Measurements from ENCODE around the gene PSTPIP1.
A peak's percentile ranks its signal among the peaks of the same experiment; 100 is the strongest.

PSTPIP1 gene

DNA sequence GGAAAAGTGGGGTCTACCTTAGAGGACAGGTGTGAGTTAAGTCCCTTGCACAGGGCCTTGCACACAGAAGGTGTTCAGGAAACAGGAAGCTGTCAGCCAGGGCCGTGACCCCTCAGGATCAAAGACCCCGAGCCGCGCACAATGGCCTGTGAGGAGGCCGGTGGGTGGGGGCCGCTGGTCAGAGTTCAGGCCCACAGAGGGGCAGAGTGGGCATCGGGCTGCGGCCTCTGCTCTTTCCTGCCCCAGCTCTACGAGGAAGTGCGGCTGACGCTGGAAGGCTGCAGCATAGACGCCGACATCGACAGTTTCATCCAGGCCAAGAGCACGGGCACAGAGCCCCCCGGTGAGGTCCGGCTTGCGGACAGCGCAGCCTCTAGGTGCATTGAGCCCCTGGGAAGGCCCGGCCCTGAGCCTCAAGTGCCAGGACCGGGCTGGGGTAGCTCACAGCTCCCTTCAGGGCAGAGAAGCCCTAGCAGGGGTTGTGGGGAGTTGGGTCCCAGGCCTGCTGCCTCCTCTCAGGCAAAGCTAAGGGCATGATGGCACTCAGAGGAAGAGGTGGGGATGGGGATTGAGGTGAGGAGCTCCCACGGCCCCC is 37.2 kb downstream of the PSTPIP1 start:
- DNase-seq, result peak; percentile 52

DNA sequence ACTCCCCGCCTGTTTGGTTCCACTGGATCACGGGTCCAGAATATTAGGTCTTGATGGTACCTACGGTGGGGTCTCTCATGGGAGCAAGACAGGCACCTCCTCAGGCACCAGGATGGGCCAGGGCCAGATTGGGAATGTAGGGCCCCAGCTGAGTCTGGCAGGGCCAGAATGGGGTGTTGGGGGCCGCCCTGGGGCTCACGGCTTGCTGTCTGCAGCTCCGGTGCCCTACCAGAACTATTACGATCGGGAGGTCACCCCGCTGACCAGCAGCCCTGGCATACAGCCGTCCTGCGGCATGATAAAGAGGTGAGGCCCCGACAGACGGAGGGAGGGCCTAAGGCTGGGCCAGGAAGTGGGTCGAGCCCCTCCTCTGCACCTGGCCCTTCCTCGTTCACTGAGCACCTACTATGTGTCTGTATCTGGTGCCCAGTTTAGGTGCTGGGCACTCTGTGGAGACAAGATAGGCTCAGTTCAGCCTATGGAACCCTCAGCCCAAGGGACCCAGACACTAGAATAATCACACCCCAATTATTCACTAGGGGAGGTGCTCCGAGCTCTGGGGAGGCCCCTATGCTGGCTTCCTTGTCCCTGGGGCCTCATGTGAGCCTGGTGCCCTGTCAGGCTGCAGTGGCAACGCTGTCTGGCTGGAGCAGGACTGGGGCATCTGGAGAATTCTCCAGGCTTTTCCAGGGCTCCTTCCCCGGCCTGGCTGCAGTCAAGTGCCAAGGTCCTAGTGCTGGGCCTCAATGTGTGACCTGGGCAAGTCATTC is 37.9 kb downstream of the PSTPIP1 start:
- DNase-seq, result peak; percentile 53

- DNase-seq, result no peak
These were observed 38.4 kb downstream of the PSTPIP1 start for GRCh38 chr15:77033417-77033728.

DNA sequence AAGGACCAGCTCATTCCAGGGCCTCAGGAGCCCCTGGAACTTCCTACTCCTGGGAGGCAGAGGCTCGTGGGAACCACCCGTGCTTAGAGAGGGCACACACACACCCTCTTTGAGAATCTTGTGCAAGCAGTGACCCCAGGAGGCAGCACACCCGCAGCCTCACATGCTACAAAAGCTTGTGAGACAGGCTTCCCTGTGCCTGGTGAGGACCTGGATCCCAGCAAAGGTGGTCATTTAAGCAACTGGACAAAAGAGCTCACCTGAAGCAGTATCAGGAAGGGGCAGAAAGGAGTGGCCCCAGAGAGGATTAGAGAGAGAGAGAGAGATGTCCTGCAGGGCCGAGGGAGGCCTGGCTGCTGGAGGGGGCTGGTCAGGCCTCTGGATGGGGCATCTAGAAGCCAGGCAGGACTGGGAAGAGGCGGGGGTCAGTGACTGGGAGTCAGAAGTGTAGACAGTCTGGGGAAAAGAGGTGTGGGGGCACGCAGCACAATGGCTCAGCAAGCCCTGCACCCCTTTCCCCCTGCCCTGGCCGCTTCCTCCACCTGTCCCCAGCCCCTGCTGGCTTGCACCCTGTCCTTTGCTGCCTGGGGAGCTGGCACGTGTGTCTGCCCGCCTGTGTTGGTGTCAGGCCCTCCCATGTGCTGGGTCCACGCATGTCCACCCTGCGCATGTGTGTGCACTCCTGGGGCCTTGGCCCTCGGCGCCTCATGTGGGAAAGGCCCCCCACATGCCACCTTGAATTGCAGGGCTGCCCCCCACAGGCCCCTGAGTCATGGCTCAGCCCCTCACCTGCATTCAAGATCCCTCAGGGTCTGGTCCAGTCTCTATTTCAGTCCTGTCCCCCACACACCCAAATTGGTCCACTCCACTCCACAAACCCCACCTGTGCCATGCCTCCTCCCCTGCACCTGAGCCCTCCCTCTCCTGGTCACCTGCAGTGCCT is 39.1 kb downstream of the PSTPIP1 start:
- peak; percentile 50 for DNase-seq

GRCh38 chr15:77034695-77035489 is 40.0 kb downstream of the PSTPIP1 start:
- DNase-seq, result peak; percentile 86

GRCh38 chr15:77035584-77035983 is 40.7 kb downstream of the PSTPIP1 start:
- DNase-seq, result no peak

DNA sequence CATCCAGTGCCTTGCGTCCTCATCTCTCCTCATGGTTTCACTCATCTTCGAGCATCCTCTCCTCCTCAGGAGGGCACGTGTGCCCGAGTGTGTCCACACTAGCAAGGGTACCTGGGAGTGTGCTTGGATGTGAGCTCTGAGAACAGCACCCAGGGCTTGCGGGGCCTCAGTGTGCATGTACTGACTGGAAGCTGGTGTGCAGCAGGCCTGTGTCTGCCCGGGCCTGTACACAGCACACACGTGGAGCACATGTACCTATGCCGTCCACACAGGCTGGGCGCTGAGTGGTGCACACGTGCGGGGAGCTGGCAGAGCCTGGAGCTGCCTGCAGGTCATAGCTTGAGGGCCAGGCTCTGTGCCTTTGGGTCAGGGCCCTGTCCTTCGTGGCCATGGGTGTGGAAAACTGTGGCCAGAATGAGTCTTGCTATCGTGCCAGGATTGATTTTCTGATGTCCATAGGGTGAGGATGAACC is 41.1 kb downstream of the PSTPIP1 start:
- DNase-seq, result no peak

GRCh38 chr15:77036537-77037387 is 41.8 kb downstream of the PSTPIP1 start:
- DNase-seq, result no peak

GRCh38 chr15:77037388-77038209 is 42.7 kb downstream of the PSTPIP1 start:
- DNase-seq, result no peak

- DNase-seq, result no peak
These were observed 43.6 kb downstream of the PSTPIP1 start for GRCh38 chr15:77038312-77039216.

GRCh38 chr15:77039217-77039533 is 44.2 kb downstream of the PSTPIP1 start:
- DNase-seq, result no peak

- no peak for DNase-seq
These were observed 44.9 kb downstream of the PSTPIP1 start for GRCh38 chr15:77039848-77040247.

DNA sequence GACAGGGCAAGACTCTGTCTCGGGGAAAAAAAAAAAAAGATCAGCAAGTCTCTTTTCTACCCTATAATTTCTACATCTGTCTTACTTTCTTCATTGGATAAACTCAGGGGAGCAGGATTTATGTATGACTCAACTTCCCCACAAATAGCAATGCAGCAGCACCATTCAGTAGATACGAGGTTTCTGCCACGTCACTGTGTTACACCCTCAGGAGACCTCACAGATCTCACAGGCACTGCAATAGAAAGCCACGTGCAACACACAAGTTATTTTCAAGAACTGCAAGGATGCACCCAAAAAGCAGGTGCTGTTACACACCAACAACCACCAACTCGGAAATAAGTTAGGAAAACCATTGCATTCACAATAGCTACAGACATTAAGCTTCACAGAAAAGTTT is 45.7 kb downstream of the PSTPIP1 start:
- DNase-seq, result no peak

DNA sequence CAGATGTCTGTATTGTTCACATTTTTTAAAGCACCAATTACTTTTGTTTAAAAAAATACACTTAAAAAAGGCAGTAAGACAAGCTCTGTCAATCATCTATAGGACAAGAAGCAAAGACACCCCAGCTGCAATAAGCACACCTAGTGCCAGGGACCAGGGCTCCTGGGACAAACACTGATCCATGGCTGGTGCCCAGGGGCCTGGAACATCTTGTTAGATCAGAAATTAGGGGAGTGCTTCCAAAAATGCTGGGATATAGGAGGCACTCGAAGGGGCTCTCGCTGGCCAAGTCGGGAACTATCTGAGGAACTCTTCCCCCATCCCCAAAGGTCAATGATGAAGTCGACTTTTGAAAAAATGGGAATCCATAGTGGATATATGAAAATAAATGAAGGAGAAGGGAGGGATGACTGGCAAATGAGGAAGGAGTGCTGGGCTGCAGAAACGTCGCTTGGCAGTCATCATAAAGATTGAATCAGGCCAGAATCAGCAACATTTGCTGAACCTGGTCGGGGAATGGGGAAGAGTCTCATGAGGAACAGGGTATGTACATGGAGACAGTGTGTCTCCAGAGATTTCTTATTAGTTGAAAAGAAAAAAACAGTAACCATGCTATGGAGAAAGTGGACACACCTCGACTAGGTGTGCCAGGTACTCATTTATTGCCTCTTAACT is 47.5 kb downstream of the PSTPIP1 start:
- no peak for DNase-seq

- DNase-seq, result no peak
These were observed 48.3 kb downstream of the PSTPIP1 start for GRCh38 chr15:77042955-77043920.

GRCh38 chr15:77044228-77045042 is 49.5 kb downstream of the PSTPIP1 start:
- DNase-seq, result no peak

DNA sequence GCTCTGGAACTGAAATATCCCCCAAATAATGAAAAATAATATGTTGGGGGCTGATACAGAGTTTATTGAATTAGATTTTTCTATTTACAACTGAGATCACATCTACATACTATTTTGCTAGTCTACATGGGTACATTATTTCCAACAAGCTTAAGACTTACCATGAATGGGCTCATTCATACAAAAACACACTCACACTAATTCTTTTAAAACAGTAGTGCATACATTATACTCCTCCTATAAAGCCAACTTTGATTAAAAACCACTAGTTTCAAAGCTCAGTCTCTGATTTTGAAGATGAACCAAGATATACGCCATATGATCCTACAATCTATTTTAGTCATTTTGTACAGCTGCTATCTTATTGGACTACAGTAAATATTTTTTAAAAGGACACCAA is 51.1 kb downstream of the PSTPIP1 start:
- DNase-seq, result no peak

Data from activated CD8-positive, alpha-beta memory T cell treated with anti-CD3 and anti-CD28 coated beads, Interleukin-2, amount 50 U/mL, for 48 hours (primary cell).